SK-N-SH (cell line): Measurements from ENCODE around the gene PTCD1. TPM values are rescaled to one million over a fixed set of nuclear protein-coding genes. Genes with fewer than 3 reads are reported as not detected.

Source experiments
- CTCF ChIA-PET: fragments of 300-600, 350-600 bp; formaldehyde crosslinking; extraction: SDS; loops from one replicate; lab custom pipeline; 2021; lab: Yijun Ruan, JAX
- POLR2A ChIA-PET: fragments of 350-600 bp; sonication (Branson Sonifier 250); formaldehyde crosslinking; extraction: SDS; loops from one replicate; lab custom pipeline; 2020; ENCODE audit warnings: antibody characterized with exemption, inconsistent platforms; lab: Yijun Ruan, JAX
- DNase-seq: peaks from one replicate; pipeline ENCODE4 v3.0.0; 2012
- H2AFZ ChIP-seq: fragments of 200-600 bp; sonication (generic); 2 replicates; pipeline ENCODE4 v1.8.1; 2016; ENCODE audit warnings: antibody characterized with exemption, mild to moderate bottlenecking, low read depth
- H3F3A ChIP-seq: fragments of 200-600 bp; sonication (generic); replicated peaks from 2 replicates; pipeline ENCODE3; 2016; ENCODE audit warnings: antibody characterized with exemption, mild to moderate bottlenecking; ENCODE audit not compliant: insufficient read depth
- H3K27ac ChIP-seq, 2 experiments: fragments of 200-500 bp in 1 of 2; fragments of 200-600 bp in 1 of 2; sonication (Bioruptor generic) in 1 of 2; sonication (generic), shearing (Covaris generic) in 1 of 2; 2 replicates each; pipeline versions ENCODE4 v1.5.1 to v1.6.1; 2014 to 2016; ENCODE audit warnings: low read depth in 2 of 2, inconsistent platforms in 1 of 2, low read length in 1 of 2, mild to moderate bottlenecking in 1 of 2, mixed read lengths in 1 of 2
- H3K27me3 ChIP-seq: fragments of 200-600 bp; sonication (generic), shearing (Covaris generic); 2 replicates; pipeline ENCODE4 v1.6.1; 2016; ENCODE audit warnings: mixed run types; ENCODE audit not compliant: insufficient read depth
- H3K36me3 ChIP-seq, 2 experiments: fragments of 200-500 bp in 1 of 2; fragments of 200-600 bp in 1 of 2; sonication (Bioruptor generic) in 1 of 2; sonication (generic) in 1 of 2; replicated peaks in 1 of 2; 2 replicates each; pipeline versions ENCODE3 to v1.5.1; 2014 to 2016; ENCODE audit warnings: low read length in 1 of 2, mild to moderate bottlenecking in 1 of 2; ENCODE audit not compliant: insufficient read depth in 2 of 2, control insufficient read depth in 1 of 2
- H3K4me1 ChIP-seq, 2 experiments: fragments of 200-500 bp in 1 of 2; fragments of 200-600 bp in 1 of 2; sonication (Bioruptor generic) in 1 of 2; sonication (generic), shearing (Covaris generic) in 1 of 2; 2 replicates each; pipeline versions ENCODE4 v1.5.1 to v1.6.1; 2014 to 2016; ENCODE audit warnings: low read depth in 1 of 2, low read length in 1 of 2, mixed run types in 1 of 2; ENCODE audit not compliant: insufficient read depth in 2 of 2, control insufficient read depth in 1 of 2
- H3K4me2 ChIP-seq: fragments of 200-600 bp; sonication (generic), shearing (Covaris generic); 2 replicates; pipeline ENCODE4 v1.6.1; 2017; ENCODE audit warnings: mixed run types
- H3K4me3 ChIP-seq, 2 experiments: fragments of 200-500 bp in 1 of 2; fragments of 200-600 bp in 1 of 2; sonication (Bioruptor generic) in 1 of 2; sonication (generic), shearing (Covaris generic) in 1 of 2; 2 replicates each; pipeline versions ENCODE4 v1.5.1 to v1.8.1; 2014 to 2016; ENCODE audit warnings: low read depth in 2 of 2, inconsistent platforms in 1 of 2, low read length in 1 of 2, mild to moderate bottlenecking in 1 of 2, mixed read lengths in 1 of 2, moderate library complexity in 1 of 2
- H3K79me2 ChIP-seq: fragments of 200-600 bp; sonication (generic); 2 replicates; pipeline ENCODE4 v1.8.1; 2017; ENCODE audit warnings: mild to moderate bottlenecking; ENCODE audit not compliant: insufficient read depth
- H3K9ac ChIP-seq: fragments of 200-600 bp; sonication (generic); 2 replicates; pipeline ENCODE4 v1.6.1; 2017; ENCODE audit warnings: mixed run types
- H3K9me2 ChIP-seq: fragments of 200-600 bp; sonication (generic); 2 replicates; pipeline ENCODE4 v1.6.1; 2017; ENCODE audit warnings: mixed run types
- H3K9me3 ChIP-seq: fragments of 200-600 bp; sonication (generic); 2 replicates; pipeline ENCODE4 v1.6.1; 2017; ENCODE audit warnings: mixed run types, mild to moderate bottlenecking, moderate library complexity
- H4K20me1 ChIP-seq: fragments of 200-600 bp; sonication (generic); 2 replicates; pipeline ENCODE4 v1.6.1; 2017; ENCODE audit warnings: mild to moderate bottlenecking, mixed run types; ENCODE audit not compliant: insufficient read depth
- CHD2 ChIP-seq: fragments of 150-350 bp; IDR thresholded peaks from 2 replicates; pipeline ENCODE4 v1.6.1; 2018; ENCODE audit warnings: low read length; ENCODE audit not compliant: partially characterized antibody
- ELF1 ChIP-seq: IDR thresholded peaks from 2 replicates; pipeline ENCODE4 v1.4.0; 2012
- EP300 ChIP-seq, 2 experiments: IDR thresholded peaks; 2 replicates each; pipeline versions ENCODE4 v1.4.0 to v1.6.1; 2012; ENCODE audit warnings: borderline replicate concordance in 1 of 2, low read depth in 1 of 2, low read length in 1 of 2
- GATA2 ChIP-seq: sonication (generic); formaldehyde crosslinking; IDR thresholded peaks from 2 replicates; pipeline ENCODE4 v1.5.0; 2020; ENCODE audit warnings: mild to moderate bottlenecking, missing genetic modification reagents
- MEF2A ChIP-seq: IDR thresholded peaks from 2 replicates; pipeline ENCODE4 v1.4.0; 2012; ENCODE audit warnings: low read depth, borderline replicate concordance
- MXI1 ChIP-seq: IDR thresholded peaks from 2 replicates; pipeline ENCODE4 v1.6.1; 2012; ENCODE audit warnings: mild to moderate bottlenecking, low read depth, low read length, improper control_type of control experiment
- NFIC ChIP-seq: IDR thresholded peaks from 2 replicates; pipeline ENCODE4 v1.4.0; 2012; ENCODE audit warnings: borderline replicate concordance
- POLR2AphosphoS5 ChIP-seq: IDR thresholded peaks from 2 replicates; pipeline ENCODE4 v1.6.1; 2012; ENCODE audit warnings: low read depth, low read length
- RAD21 ChIP-seq: IDR thresholded peaks from 2 replicates; pipeline ENCODE4 v1.6.1; 2012; ENCODE audit warnings: mild to moderate bottlenecking, low read length
- RFX5 ChIP-seq: IDR thresholded peaks from 2 replicates; pipeline ENCODE4 v1.6.1; 2012; ENCODE audit warnings: mild to moderate bottlenecking, improper control_type of control experiment, low read length
- SMC3 ChIP-seq: IDR thresholded peaks from 2 replicates; pipeline ENCODE4 v1.6.1; 2012; ENCODE audit warnings: low read depth, low read length, improper control_type of control experiment
- TAF1 ChIP-seq: IDR thresholded peaks from 2 replicates; pipeline ENCODE4 v1.6.1; 2012; ENCODE audit warnings: low read depth, mild to moderate bottlenecking, low read length, moderate library complexity, borderline replicate concordance
- TCF12 ChIP-seq: IDR thresholded peaks from 2 replicates; pipeline ENCODE4 v1.4.0; 2012
- WGBS: methylation state at CpG from one replicate; pipeline ENCODE4 v1.1.6; 2017; ENCODE audit warnings: low lambda C conversion rate; 5-methylcytosine and 5-hydroxymethylcytosine counted together
- polyA plus RNA-seq, 3 experiments: library from polyadenylated mRNA; depleted of rRNA; stranded (reverse); fragments of >200 nt; gene quantifications; 2 replicates each; pipeline ENCODE4 v1.2.3, GENCODE V29; 2012
- TF ChIP-seq, protein P1 (sequence below): IDR thresholded peaks from 2 replicates; pipeline ENCODE4 v1.4.0; 2012; ENCODE audit warnings: low read depth, borderline replicate concordance
- TF ChIP-seq, protein P2 (sequence below): fragments of 200-600 bp; sonication (generic); IDR thresholded peaks from 2 replicates; pipeline ENCODE4 v1.6.1; 2017; ENCODE audit warnings: antibody characterized with exemption, mild to moderate bottlenecking, moderate library complexity

Gene PTCD1
- polyA plus RNA-seq, 1 of the 3 experiments (the other 2 are of a cell fraction) = 8.2 TPM

DNA sequence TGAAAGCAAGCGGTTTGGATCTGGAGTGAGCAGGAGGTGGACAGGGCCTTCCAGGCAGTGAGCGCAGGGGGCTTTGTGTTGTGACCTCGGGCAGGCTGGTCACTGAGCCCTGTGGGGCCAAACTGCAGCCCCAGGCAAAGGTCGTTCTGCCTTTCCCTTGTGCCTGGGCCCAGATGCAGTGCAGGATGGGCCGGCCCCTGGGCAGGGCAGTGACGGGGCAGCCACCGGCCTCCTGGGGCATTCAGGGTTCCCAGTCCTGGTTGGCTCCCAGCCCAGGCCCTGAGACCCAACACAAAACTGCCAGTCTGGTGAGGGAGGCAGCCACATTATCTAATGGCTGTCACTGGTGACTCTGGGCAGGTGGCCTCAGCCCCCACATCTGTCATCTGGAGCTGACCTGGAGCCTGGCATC lies 56.9 kb downstream of the PTCD1 start:
- peak overlapping the region in 1 of 2 experiments; percentile 57; a peak in 1 of 4 replicates for H3K27ac ChIP-seq
- H3K27me3 ChIP-seq = no peaks in the 10 kb centered on the region
- peaks cover 81% of the 10 kb centered on the region for H4K20me1 ChIP-seq
- peak; percentile 47 for TF ChIP-seq CHD2
- peak in 1 of 2 experiments; percentile 68; a peak in 2 of 4 replicates for TF ChIP-seq EP300 (IDR thresholded peaks at IDR 0.05; ENCODE audit: borderline replicate concordance in 1 of 2, low read depth in 1 of 2, low read length in 1 of 2)
- peak; percentile 44; the same call in 1 of the 2 replicates for TF ChIP-seq GATA2 (CRISPR knock-in tag)
- no peak for TF ChIP-seq RAD21
- no peak for TF ChIP-seq SMC3
- peak; percentile 72 for TF ChIP-seq MXI1
- TF ChIP-seq, all 33 proteins: peak for 4
- Histone ChIP-seq H3K9me3 (no peaks in the 10 kb centered on the region), H3K4me3 (no peak overlapping the region), H3K4me2 (no peak overlapping the region), H2AFZ (no peak overlapping the region), H3K4me1 (peaks cover 15 to 27% of the 10 kb centered on the region in 2 experiments; a peak in 2 of 4 replicates), H3F3A (peaks cover 17% of the 10 kb centered on the region), H3K9ac (no peak overlapping the region), H3K36me3 (peaks cover 7 to 44% of the 10 kb centered on the region in 2 experiments), H3K79me2 (peaks cover 88% of the 10 kb centered on the region), H3K9me2 (no peaks in the 10 kb centered on the region)
- 67% methylated on average over 2 of the region's 7 CpGs for WGBS
- CTCF ChIA-PET = no interaction called here
- DNase-seq = peak; percentile 71
- POLR2A ChIA-PET = interaction anchor here (0.6 kb wide), 1 partner anchor 11 kb away, joined by 5 read pairs; no protein-coding TSS in a partner anchor

DNA sequence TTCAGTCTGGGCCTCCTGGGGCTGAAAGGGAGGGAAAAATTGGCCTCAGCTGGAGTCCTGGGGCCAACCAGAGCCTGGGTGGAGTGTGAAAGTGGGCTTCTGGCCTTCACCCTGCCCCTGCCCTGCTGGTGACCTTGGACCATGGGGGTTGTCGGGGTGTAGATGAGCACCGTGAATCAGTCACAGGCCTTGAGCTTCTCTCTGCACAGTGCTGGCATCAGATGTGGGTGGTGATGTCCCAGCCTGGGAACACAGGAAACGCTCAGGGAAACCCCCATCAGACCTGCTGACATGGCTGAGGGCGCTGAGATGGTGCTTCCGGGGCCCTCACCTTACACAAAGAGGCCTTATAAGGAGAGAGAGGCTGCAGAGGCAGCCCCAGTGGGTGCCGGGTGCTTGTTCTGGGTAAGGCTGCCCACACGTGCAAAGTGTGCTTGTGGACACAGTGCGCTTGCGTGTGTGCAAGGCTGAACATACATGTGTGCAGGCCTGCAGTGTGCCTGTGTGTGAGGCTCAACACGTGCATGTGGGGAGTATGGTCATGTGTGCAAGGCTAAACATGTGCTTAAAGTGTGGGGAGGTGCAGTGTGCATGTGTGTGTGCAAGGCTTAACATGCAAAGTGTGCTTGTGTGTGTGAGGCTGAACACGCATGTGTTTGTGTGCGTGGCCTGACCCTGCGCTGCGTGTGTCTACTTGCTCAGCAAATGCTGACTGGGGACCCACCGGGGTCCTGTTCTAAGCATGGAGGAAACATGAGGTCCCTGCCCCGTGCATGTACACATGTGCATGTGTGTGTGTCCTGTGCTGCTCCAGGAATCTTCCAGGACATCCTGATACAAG lies 57.6 kb downstream of the PTCD1 start:
- Histone ChIP-seq H3K36me3 (peaks cover 3 to 44% of the 10 kb centered on the region in 2 experiments), H3K4me2 (no peak overlapping the region), H4K20me1 (peaks cover 87% of the 10 kb centered on the region), H3F3A (peaks cover 21% of the 10 kb centered on the region), H3K9me2 (no peaks in the 10 kb centered on the region), H3K27ac (peak overlapping the region in 1 of 2 experiments; percentile 57; a peak in 1 of 4 replicates), H3K9ac (no peak overlapping the region), H3K4me3 (no peak overlapping the region), H3K4me1 (peaks cover 17 to 27% of the 10 kb centered on the region in 2 experiments; a peak in 2 of 4 replicates), H3K79me2 (peaks cover 94% of the 10 kb centered on the region), H3K27me3 (no peaks in the 10 kb centered on the region), H3K9me3 (no peaks in the 10 kb centered on the region), H2AFZ (no peak overlapping the region)
- TF ChIP-seq ELF1 = no peak
- 0 out of 2 replicates have a peak, but pooled peaks have one; percentile 9 for TF ChIP-seq POLR2AphosphoS5
- DNase-seq = peak; percentile 30
- CTCF ChIA-PET = no interaction called here
- WGBS = 95% methylated on average over 14 of the region's 16 CpGs
- POLR2A ChIA-PET = no interaction called here

DNA sequence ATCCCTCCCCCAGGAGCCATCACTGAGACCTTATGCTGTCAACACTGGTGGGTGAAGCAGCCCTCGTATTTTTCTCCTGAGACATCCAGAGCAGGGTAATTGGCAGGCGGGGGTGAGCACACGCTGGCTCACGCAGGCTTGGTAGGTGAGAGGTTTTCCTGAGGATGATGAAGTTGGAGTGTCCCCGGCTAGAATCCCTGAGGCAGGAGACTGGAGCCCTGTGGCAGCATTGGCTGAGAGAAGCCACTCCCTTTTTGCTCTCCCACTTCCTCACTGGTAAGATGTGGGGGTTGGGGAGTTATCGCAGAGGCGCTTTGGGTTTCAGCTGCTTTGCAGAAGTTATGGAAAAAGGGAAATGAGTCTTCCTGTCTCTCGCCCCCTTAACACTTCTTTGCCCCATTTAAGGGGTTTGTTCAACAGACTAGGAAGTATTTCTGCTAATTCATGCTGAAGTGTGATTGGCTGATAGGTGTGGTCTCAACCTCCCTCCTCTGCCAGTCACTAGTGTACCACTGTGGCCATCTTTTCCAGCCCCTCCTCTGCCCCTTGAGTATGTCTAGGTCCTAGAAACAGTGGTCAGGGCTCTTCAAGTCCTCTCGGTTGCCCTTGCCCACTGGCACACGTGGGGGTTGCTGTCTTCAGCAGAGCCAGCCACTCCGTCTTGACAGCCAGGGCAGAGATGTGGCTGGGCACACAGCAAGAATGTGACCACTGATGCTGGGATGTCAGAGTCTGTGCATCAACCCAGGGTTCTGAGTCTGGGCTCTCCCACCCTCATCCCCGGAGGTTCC lies 58.4 kb downstream of the PTCD1 start:
- POLR2A ChIA-PET = no interaction called here
- no peaks in the 10 kb centered on the region for H3K27me3 ChIP-seq
- H3K9me2 ChIP-seq = no peaks in the 10 kb centered on the region
- H3K79me2 ChIP-seq = peaks cover 95% of the 10 kb centered on the region
- CTCF ChIA-PET = no interaction called here
- H3K4me2 ChIP-seq = peak overlapping the region; percentile 56
- H4K20me1 ChIP-seq = peaks cover 88% of the 10 kb centered on the region
- peak overlapping the region in 1 of 2 experiments; percentile 52; a peak in 2 of 4 replicates for H3K27ac ChIP-seq
- peaks cover 0 to 37% of the 10 kb centered on the region in 2 experiments for H3K36me3 ChIP-seq
- no peak overlapping the region for H2AFZ ChIP-seq
- H3K9me3 ChIP-seq = no peaks in the 10 kb centered on the region
- H3K4me1 ChIP-seq = peaks cover 23 to 27% of the 10 kb centered on the region in 2 experiments; a peak in 2 of 4 replicates
- H3K4me3 ChIP-seq = no peak overlapping the region
- H3K9ac ChIP-seq = no peak overlapping the region
- DNase-seq = no peak
- H3F3A ChIP-seq = peaks cover 27% of the 10 kb centered on the region
- WGBS = 87% methylated on average over 12 of the region's 12 CpGs
- TF ChIP-seq RFX5 (no peak), TCF12 (no peak), POLR2AphosphoS5 (no peak), SMC3 (no peak), NFIC (no peak), TAF1 (no peak), MEF2A (no peak), GATA2 (CRISPR knock-in tag) (no peak)
- TF ChIP-seq, protein P1, sequence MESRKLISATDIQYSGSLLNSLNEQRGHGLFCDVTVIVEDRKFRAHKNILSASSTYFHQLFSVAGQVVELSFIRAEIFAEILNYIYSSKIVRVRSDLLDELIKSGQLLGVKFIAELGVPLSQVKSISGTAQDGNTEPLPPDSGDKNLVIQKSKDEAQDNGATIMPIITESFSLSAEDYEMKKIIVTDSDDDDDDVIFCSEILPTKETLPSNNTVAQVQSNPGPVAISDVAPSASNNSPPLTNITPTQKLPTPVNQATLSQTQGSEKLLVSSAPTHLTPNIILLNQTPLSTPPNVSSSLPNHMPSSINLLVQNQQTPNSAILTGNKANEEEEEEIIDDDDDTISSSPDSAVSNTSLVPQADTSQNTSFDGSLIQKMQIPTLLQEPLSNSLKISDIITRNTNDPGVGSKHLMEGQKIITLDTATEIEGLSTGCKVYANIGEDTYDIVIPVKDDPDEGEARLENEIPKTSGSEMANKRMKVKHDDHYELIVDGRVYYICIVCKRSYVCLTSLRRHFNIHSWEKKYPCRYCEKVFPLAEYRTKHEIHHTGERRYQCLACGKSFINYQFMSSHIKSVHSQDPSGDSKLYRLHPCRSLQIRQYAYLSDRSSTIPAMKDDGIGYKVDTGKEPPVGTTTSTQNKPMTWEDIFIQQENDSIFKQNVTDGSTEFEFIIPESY = no peak
- TF ChIP-seq, protein P2, sequence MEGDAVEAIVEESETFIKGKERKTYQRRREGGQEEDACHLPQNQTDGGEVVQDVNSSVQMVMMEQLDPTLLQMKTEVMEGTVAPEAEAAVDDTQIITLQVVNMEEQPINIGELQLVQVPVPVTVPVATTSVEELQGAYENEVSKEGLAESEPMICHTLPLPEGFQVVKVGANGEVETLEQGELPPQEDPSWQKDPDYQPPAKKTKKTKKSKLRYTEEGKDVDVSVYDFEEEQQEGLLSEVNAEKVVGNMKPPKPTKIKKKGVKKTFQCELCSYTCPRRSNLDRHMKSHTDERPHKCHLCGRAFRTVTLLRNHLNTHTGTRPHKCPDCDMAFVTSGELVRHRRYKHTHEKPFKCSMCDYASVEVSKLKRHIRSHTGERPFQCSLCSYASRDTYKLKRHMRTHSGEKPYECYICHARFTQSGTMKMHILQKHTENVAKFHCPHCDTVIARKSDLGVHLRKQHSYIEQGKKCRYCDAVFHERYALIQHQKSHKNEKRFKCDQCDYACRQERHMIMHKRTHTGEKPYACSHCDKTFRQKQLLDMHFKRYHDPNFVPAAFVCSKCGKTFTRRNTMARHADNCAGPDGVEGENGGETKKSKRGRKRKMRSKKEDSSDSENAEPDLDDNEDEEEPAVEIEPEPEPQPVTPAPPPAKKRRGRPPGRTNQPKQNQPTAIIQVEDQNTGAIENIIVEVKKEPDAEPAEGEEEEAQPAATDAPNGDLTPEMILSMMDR = no peak
